ENCODE results near the gene TTLL7.
"Not testable (repeated sequence)": the region's sequence is repeated elsewhere in the genome, so short reads cannot be mapped to it uniquely, and the experiment has no call there.

The TTLL7 gene

GRCh38 chr1:83996191-83996590, 2.7 kb downstream of the TTLL7 start:
- DNase-seq = no peak

- no peak for DNase-seq
These were observed 3.3 kb downstream of the TTLL7 start for GRCh38 chr1:83995649-83996048.

GRCh38 chr1:83994111-83994510, 4.8 kb downstream of the TTLL7 start:
- no peak for DNase-seq

DNA sequence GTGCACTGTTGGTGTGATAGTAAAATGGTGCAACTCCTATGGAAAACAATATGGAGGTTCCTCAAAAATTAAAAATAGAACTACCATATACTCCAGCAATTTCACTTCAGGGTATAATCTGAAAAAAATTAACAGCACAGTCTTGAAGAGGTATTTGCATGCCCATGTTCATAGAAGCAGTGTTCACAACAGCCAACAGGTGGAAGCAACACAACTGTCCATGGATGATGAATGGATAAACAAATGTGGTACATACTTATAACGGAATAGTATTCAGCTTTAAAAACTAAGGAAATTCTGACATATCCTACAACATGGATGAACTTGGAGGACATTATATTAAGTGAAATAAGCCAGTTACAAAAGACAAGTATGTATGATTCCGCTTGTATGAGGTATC, 8.2 kb downstream of the TTLL7 start:
- DNase-seq = no peak

- DNase-seq = no peak
These were observed 13.9 kb downstream of the TTLL7 start for GRCh38 chr1:83985048-83985447.

GRCh38 chr1:83983918-83984317, 15.0 kb downstream of the TTLL7 start:
- DNase-seq = not testable (repeated sequence)

GRCh38 chr1:83978056-83978455, 20.9 kb downstream of the TTLL7 start:
- DNase-seq = no peak

DNA sequence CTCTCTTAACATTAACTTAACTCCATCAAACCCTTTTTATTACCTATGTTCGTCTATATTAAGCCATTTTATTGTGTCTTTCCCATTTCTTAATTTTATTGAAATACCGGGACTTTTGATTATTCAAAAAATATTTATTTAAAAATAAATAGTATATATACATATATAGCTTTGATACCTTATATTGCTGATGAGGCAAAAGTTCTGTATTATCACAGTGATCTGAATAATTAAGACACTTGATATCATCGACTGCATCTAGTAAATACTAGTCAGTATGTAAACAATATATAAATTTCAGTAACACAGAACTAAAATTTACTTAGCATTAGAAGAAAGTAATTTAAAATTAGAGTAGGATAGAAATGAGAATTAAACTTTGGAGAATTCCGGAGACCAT, 22.0 kb downstream of the TTLL7 start:
- no peak for DNase-seq

DNA sequence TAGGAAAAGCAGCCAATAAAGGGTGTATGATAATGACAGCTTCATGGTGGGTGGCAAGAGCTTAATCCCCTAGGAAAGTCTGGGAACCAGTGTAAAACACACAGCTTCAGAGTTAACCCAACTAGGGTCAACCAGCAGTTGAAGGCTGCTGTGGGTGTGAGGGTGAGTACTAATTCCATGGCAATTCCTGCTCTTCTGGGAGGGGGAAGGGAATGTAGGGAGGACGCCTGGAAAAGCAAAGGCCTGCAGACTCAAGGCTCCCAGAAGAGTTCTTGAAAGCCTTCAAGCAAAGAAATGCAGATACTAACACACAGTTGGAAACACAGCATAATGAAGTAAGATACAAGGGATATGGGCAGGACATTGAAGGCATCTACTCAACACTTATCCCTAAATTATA, 28.1 kb downstream of the TTLL7 start:
- DNase-seq = no peak

DNA sequence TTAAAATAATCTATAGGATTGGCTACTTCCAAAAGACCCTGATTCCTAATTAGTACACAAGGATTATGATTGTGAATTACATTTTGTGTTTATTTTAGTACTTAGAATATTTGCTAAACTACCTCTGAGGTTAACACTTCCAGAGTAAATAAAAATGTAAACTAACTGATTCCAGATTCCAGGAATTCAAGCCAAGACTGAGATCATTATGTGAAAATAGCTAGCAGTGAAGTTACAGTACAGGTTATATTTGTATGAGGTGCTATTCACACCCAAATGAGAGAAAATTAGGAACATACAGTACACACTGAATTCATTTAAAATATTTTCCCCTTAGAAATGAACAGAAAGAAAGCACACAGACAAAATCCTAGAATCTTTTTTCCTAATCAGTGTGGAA, 28.8 kb downstream of the TTLL7 start:
- DNase-seq = no peak

DNA sequence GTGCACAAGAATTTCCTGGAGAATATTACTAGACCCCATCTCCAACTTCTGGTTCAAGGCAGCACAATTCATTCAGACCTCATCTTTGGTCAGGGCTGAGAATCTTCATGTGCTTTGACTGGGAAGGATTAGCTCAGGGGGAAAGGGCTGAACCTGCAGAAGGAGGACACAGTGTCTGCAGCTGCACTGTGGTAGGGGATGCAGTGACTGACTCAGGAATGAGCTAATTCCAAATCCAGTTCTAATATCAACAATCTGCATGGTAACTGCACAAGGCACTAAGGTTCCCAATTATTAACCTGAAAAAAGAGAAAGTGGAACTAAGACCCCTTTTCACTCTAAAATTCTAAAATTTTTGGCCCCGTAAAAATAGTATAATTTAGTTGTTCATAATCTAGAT, 31.6 kb downstream of the TTLL7 start:
- no peak for DNase-seq

DNA sequence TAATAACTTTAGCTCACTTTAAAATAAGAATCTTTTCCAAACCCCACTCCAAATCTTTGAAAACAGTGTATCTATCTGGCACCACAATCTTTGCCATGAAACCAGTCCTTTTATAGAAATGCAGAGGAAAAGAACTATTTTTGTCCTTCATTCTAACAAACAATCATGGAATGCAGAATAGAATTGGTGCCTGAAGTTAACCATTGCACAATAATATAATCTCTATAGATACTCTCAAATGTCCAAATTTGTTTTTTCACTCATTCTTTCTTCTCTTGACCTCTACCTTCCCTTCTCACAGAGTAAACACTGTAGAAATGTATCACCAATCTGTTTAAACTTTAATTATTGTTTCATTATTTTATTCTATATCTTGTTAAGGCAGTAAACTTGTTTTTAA, 34.8 kb downstream of the TTLL7 start:
- no peak for DNase-seq

- DNase-seq = no peak
These were observed 37.2 kb downstream of the TTLL7 start for GRCh38 chr1:83961571-83962295.

DNA sequence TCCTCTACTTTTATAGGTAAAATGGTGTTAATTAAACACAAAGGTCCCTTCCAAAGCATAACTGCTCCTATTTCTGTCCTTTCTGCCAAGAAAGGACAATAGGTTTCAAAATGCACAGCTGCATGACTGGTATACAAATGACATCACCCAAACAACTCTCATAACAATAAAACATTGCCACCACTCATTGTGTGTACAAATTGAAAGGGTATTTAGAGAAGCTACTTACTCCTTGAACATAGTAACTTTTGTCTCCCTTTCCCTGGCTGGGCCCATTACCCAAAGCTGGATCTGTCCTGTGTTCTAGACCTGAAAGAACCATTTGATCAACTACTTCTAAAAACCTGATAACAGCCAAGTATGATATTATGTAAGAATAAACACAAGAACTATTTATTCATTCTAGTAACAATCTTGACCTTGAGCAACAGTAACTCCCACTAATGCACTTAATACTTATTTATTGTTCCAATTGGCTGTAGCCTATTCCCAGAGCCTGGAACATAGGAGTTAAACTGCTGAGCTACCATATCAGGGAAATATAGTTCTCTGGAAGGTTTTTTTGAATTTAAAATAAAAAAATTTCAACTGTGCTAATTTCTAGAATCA, 38.2 kb downstream of the TTLL7 start:
- no peak for DNase-seq

DNA sequence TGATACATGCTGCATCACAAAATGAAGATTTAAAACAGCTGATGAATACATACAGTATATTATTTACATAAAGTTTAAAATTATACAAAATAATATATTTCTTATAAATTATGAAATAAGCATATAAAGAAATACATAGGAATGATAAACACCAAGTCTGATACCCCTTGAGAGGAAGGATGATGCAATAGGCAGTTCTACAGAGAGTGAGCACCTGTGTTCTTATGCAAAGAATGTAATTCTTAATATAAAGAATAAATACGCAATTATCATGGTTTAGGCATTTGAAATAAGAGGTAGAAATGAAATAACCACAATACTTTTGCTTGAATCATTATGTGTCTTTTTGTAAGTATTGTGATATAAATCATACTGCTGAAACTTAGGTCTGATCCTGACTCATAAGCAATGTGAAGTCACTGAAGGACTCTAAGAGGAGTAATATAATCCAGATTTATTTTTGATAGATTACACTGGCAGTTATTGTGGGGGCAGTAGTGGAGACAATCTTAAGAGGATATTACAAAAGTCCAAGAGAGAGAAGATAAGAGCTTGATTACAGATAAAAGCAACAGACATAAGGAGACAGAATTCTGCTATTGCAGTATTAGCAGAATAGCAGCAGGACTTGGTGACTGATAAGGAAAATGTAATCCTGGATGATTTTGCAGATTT, 39.0 kb downstream of the TTLL7 start:
- DNase-seq = no peak

DNA sequence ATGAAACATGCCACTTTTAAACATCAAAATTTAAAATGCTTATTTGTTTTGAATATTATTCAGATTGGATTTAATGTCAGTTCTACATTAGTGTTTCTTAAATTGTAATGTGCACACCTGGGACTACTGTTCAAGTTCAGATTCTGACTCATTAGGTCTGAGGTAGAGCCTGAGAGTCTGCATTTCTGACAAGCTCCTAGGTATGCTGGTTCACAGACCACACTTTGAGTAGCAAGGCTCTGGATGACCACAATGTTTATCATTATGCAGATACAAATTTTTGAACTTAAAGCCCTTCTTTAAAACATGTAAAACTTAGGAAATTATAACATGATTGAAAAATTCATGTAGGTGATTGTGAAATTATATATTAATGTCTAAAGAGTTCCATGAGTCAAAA, 40.2 kb downstream of the TTLL7 start:
- DNase-seq = no peak

GRCh38 chr1:83954166-83954823, 44.6 kb downstream of the TTLL7 start:
- DNase-seq = no peak

DNA sequence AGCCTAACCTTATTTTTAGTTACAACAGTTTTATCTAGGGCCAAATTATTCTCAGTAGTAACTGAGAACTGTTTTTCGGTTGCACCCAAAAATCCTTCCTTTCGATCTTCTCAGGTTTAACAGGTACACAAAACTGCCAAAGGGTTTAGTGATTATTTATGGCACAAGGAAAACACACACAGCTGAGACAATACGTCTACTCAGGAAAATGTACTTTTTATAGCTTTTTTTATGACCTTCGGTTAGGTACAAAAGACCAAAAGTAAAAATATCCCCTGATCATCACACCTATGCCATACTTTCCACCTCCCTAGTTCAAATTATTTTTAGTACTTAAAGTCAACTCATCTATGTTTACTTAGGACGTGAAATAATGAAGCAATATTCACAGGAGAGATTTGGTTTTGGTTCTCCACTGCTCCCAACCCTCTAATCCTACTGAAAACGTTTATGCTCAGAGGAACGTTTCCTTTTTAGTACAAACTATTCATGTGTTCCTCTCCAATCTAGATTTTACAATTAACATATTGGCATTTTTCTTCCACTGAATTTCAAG, 48.7 kb downstream of the TTLL7 start:
- no peak for DNase-seq

- no peak for DNase-seq
These were observed 56.0 kb downstream of the TTLL7 start for GRCh38 chr1:83942914-83943313.

GRCh38 chr1:83934550-83934949, 64.4 kb downstream of the TTLL7 start:
- no peak for DNase-seq

GRCh38 chr1:83932693-83933092, 66.2 kb downstream of the TTLL7 start:
- DNase-seq = no peak

DNA sequence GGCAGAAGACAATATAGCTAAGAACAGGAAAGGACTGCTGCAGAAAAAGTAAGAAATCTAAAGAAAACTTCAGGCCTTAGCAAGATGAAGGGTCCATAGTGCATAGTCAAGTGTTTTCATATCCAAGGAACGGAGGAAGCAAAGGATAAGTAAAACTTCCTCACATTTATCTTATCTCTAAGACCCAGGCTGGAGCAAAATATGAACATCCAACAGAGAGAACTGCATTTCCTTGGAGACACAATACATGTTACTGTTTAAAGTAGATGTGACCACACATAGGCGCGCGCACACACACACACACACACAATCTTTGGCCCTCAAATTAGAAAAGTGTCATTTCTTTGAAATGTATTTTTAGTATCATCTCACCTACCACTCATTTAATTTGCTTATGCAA, 66.7 kb downstream of the TTLL7 start:
- DNase-seq = no peak

GRCh38 chr1:83931658-83932253, 67.2 kb downstream of the TTLL7 start:
- DNase-seq = peak; percentile 74
